Ecto neural progenitor cell (in vitro differentiated cells): ENCODE data around the gene NECTIN1.
A peak's percentile ranks its signal among the peaks of the same experiment; 100 is the strongest.

Source experiments
- DNase-seq: peaks from one replicate; pipeline ENCODE4 v3.0.0-alpha.2; 2018; ENCODE audit warnings: low spot score

Gene NECTIN1

GRCh38 chr11:119712459-119713358, 16.3 kb downstream of the NECTIN1 start:
- no peak for DNase-seq

GRCh38 chr11:119712006-119712405, 17.0 kb downstream of the NECTIN1 start:
- DNase-seq, result no peak

GRCh38 chr11:119711476-119711875, 17.5 kb downstream of the NECTIN1 start:
- DNase-seq, result no peak

- DNase-seq, result no peak
Measured at GRCh38 chr11:119710417-119710816, 18.6 kb downstream of the NECTIN1 start.

- peak; percentile 81 for DNase-seq
Measured at GRCh38 chr11:119709638-119710346, 19.2 kb downstream of the NECTIN1 start.

- no peak for DNase-seq
Measured at GRCh38 chr11:119709171-119709570, 19.8 kb downstream of the NECTIN1 start.

GRCh38 chr11:119708384-119708783, 20.6 kb downstream of the NECTIN1 start:
- no peak for DNase-seq

GRCh38 chr11:119706887-119707286, 22.1 kb downstream of the NECTIN1 start:
- DNase-seq, result no peak

- DNase-seq, result no peak
Measured at GRCh38 chr11:119706029-119706428, 23.0 kb downstream of the NECTIN1 start.

GRCh38 chr11:119705362-119705761, 23.6 kb downstream of the NECTIN1 start:
- DNase-seq, result no peak

- no peak for DNase-seq
Measured at GRCh38 chr11:119704849-119705248, 24.2 kb downstream of the NECTIN1 start.

GRCh38 chr11:119701591-119702549, 27.1 kb downstream of the NECTIN1 start:
- DNase-seq, result no peak

GRCh38 chr11:119700536-119701346, 28.3 kb downstream of the NECTIN1 start:
- DNase-seq, result no peak

- DNase-seq, result no peak
Measured at GRCh38 chr11:119700030-119700429, 29.0 kb downstream of the NECTIN1 start.

- DNase-seq, result no peak
Measured at GRCh38 chr11:119699227-119699626, 29.8 kb downstream of the NECTIN1 start.

- DNase-seq, result no peak
Measured at GRCh38 chr11:119697882-119698281, 31.1 kb downstream of the NECTIN1 start.

- DNase-seq, result no peak
Measured at GRCh38 chr11:119697445-119697844, 31.6 kb downstream of the NECTIN1 start.

GRCh38 chr11:119696378-119697222, 32.4 kb downstream of the NECTIN1 start:
- no peak for DNase-seq

GRCh38 chr11:119694334-119694733, 34.7 kb downstream of the NECTIN1 start:
- DNase-seq, result no peak

GRCh38 chr11:119693253-119693815, 35.7 kb downstream of the NECTIN1 start:
- DNase-seq, result no peak
